Neural progenitor cell (in vitro differentiated cells): Measurements from ENCODE around the gene ATXN1. TPM values are rescaled to one million over a fixed set of nuclear protein-coding genes. Genes with fewer than 3 reads are reported as not detected.
A peak's percentile ranks its signal among the peaks of the same experiment; 100 is the strongest.

Source experiments
- DNase-seq: peaks from one replicate; pipeline ENCODE4 v3.0.0-alpha.2; 2016; ENCODE audit warnings: low spot score
- H2AFZ ChIP-seq: fragments of 200-600 bp; sonication (generic); replicated peaks from 2 replicates; pipeline ENCODE4 v1.6.1; 2016; ENCODE audit warnings: antibody characterized with exemption
- H3F3A ChIP-seq: fragments of 200-600 bp; sonication (generic); 2 replicates; pipeline ENCODE4 v1.6.1; 2016; ENCODE audit warnings: antibody characterized with exemption, low read depth
- H3K27ac ChIP-seq: fragments of 200-600 bp; sonication (generic); 2 replicates; pipeline ENCODE4 v1.5.1; 2016; ENCODE audit warnings: mild to moderate bottlenecking
- H3K27me3 ChIP-seq: fragments of 200-600 bp; sonication (generic); 2 replicates; pipeline ENCODE4 v1.6.1; 2016; ENCODE audit warnings: mild to moderate bottlenecking, moderate library complexity
- H3K36me3 ChIP-seq: fragments of 200-600 bp; sonication (generic); 2 replicates; pipeline ENCODE4 v1.5.1; 2016
- H3K4me1 ChIP-seq: fragments of 200-600 bp; sonication (generic); 2 replicates; pipeline ENCODE4 v1.6.1; 2016; ENCODE audit warnings: mixed run types
- H3K4me2 ChIP-seq: fragments of 200-600 bp; sonication (generic); 2 replicates; pipeline ENCODE4 v1.6.1; 2016
- H3K4me3 ChIP-seq: fragments of 200-600 bp; sonication (generic); 2 replicates; pipeline ENCODE4 v1.5.1; 2016
- H3K79me2 ChIP-seq: fragments of 200-600 bp; sonication (generic); 2 replicates; pipeline ENCODE4 v1.6.1; 2016; ENCODE audit warnings: low read depth
- H3K9ac ChIP-seq: fragments of 200-600 bp; sonication (generic); 2 replicates; pipeline ENCODE4 v1.6.1; 2016
- H3K9me3 ChIP-seq: fragments of 200-600 bp; sonication (generic); 2 replicates; pipeline ENCODE4 v1.5.1; 2016; ENCODE audit warnings: low read depth
- H4K20me1 ChIP-seq: fragments of 200-600 bp; sonication (generic); 2 replicates; pipeline ENCODE4 v1.6.1; 2016; ENCODE audit warnings: low read depth
- H3K27ac Mint-ChIP-seq: 3 replicates; pipeline ENCODE4 v1.8.0; 2021; ENCODE audit warnings: mixed read lengths
- H3K27me3 Mint-ChIP-seq: 2 replicates; pipeline ENCODE4 v1.8.0; 2022; ENCODE audit warnings: low read depth, mild to moderate bottlenecking, inconsistent platforms, moderate library complexity, mixed read lengths; ENCODE audit not compliant: insufficient read depth
- H3K36me3 Mint-ChIP-seq: 3 replicates; pipeline ENCODE4 v1.8.0; 2021; ENCODE audit warnings: mixed read lengths
- H3K4me1 Mint-ChIP-seq: 3 replicates; pipeline ENCODE4 v1.8.0; 2021; ENCODE audit warnings: mixed read lengths
- H3K4me3 Mint-ChIP-seq: 3 replicates; pipeline ENCODE4 v1.8.0; 2021; ENCODE audit warnings: mild to moderate bottlenecking, moderate library complexity, mixed read lengths
- H3K9me3 Mint-ChIP-seq: 3 replicates; pipeline ENCODE4 v1.8.0; 2020; ENCODE audit warnings: mixed read lengths
- CTCF ChIP-seq: fragments of 200-600 bp; sonication (generic); IDR thresholded peaks from 2 replicates; pipeline ENCODE4 v1.5.1; 2017; ENCODE audit warnings: antibody characterized with exemption, mild to moderate bottlenecking
- EZH2 ChIP-seq: fragments of 200-600 bp; sonication (generic); IDR thresholded peaks from 2 replicates; pipeline ENCODE4 v1.6.1; 2017; ENCODE audit warnings: antibody characterized with exemption, mild to moderate bottlenecking, moderate library complexity
- EZH2phosphoT487 ChIP-seq: fragments of 200-600 bp; sonication (generic); IDR thresholded peaks from 2 replicates; pipeline ENCODE4 v1.6.1; 2017; ENCODE audit warnings: antibody characterized with exemption
- total RNA-seq: library from RNA; depleted of rRNA; stranded (reverse); fragments of >200 nt; gene quantifications from 2 replicates; pipeline ENCODE4 v1.2.3, GENCODE V29; 2015; ENCODE audit warnings: low replicate concordance

The ATXN1 gene
- total RNA-seq, 1 donor from 2014 or later: 3.6 TPM

GRCh38 chr6:16596616-16597331, 164.5 kb downstream of the ATXN1 start:
- Histone ChIP-seq H3K27me3 (no peaks in the 10 kb centered on the region), H4K20me1 (no peaks in the 10 kb centered on the region), H3K9me3 (no peaks in the 10 kb centered on the region), H3K9ac (no peak overlapping the region), H3K79me2 (no peaks in the 10 kb centered on the region), H3K4me1 (no peaks in the 10 kb centered on the region), H3K4me2 (no peak overlapping the region), H2AFZ (peak overlapping the region; percentile 8), H3K4me3 (no peak overlapping the region), H3K27ac (no peak overlapping the region), H3K36me3 (no peaks in the 10 kb centered on the region), H3F3A (no peaks in the 10 kb centered on the region)
- Mint-ChIP-seq H3K9me3 (no peaks in the 10 kb centered on the region), H3K36me3 (no peaks in the 10 kb centered on the region), H3K27ac (no peak overlapping the region), H3K4me1 (peaks cover 9% of the 10 kb centered on the region), H3K27me3 (no peaks in the 10 kb centered on the region), H3K4me3 (no peak overlapping the region)
- TF ChIP-seq EZH2 (no peak), EZH2phosphoT487 (no peak), CTCF (no peak)
- no peak for DNase-seq

DNA sequence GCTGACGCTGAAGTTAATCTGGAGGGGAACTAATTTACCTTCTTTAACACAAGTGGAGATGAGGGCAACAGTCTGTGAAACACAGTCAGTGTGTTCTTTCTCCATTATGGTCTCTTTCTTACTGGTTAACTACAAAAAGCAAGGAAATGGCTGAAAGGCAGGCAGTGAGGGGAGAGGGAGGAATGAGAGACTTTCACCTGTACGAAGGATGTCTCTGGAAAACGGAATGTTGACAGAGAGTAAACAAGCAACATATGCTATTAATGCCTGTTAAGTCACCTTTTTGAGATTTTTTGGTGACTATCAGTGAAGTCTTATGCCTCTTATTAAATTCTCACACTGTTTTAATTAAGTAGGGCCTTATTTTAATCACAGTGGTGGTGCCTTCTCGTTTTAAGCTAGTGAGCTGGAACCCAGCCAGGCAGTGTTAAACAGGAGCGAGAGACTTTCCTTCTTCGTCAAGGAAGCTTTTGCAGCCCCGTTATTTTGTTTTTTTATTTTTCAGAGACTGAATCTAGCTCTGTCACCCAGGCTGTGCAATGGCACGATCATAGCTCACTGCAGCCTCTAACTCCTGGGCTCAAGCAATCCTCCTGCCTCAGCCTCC, 165.6 kb downstream of the ATXN1 start:
- Histone ChIP-seq H3K9ac (no peak overlapping the region), H3K4me2 (no peak overlapping the region), H3K27ac (no peak overlapping the region), H3K79me2 (no peaks in the 10 kb centered on the region), H3K9me3 (no peaks in the 10 kb centered on the region), H4K20me1 (no peaks in the 10 kb centered on the region), H3F3A (no peaks in the 10 kb centered on the region), H3K27me3 (no peaks in the 10 kb centered on the region), H3K4me3 (no peak overlapping the region), H3K4me1 (no peaks in the 10 kb centered on the region), H3K36me3 (no peaks in the 10 kb centered on the region), H2AFZ (no peak overlapping the region)
- TF ChIP-seq EZH2phosphoT487 (no peak), EZH2 (no peak), CTCF (no peak)
- Mint-ChIP-seq H3K36me3 (no peaks in the 10 kb centered on the region), H3K27ac (no peak overlapping the region), H3K4me3 (no peak overlapping the region), H3K4me1 (peaks cover 9% of the 10 kb centered on the region), H3K9me3 (no peaks in the 10 kb centered on the region), H3K27me3 (no peaks in the 10 kb centered on the region)
- DNase-seq: no peak

DNA sequence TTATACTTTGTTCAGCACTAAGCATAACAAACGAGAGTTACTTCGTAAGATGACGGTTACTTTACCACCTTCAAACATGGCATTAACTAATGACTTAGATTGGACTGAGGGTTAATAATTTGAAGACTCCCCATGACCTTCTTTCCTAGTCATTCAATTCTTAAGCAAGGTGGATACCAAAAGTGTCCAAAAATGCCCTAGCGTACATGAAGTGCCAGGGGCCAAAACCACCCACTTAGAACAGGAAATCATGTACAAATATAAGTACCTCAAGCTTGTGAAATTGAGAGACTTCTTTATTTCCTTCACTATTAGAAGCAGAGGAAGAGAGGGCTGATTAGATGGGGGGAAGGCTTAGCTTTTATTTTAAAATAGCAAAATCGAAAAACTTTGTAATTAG, 166.4 kb downstream of the ATXN1 start:
- H3K4me1 Mint-ChIP-seq: peaks cover 9% of the 10 kb centered on the region
- Histone ChIP-seq H3K27me3 (no peaks in the 10 kb centered on the region), H3K4me2 (no peak overlapping the region), H3K36me3 (no peaks in the 10 kb centered on the region), H4K20me1 (no peaks in the 10 kb centered on the region), H3K79me2 (no peaks in the 10 kb centered on the region), H3K4me3 (no peak overlapping the region), H3F3A (no peaks in the 10 kb centered on the region), H3K9me3 (no peaks in the 10 kb centered on the region), H3K9ac (no peak overlapping the region), H3K27ac (no peak overlapping the region), H2AFZ (no peak overlapping the region), H3K4me1 (no peaks in the 10 kb centered on the region)
- TF ChIP-seq CTCF: no peak
- TF ChIP-seq EZH2phosphoT487: no peak
- TF ChIP-seq EZH2: no peak
- no peak overlapping the region for H3K27ac Mint-ChIP-seq
- H3K9me3 Mint-ChIP-seq: no peaks in the 10 kb centered on the region
- no peak overlapping the region for H3K4me3 Mint-ChIP-seq
- no peaks in the 10 kb centered on the region for H3K36me3 Mint-ChIP-seq
- no peaks in the 10 kb centered on the region for H3K27me3 Mint-ChIP-seq
- DNase-seq: no peak
